H1 (cell line): ENCODE results near the gene RPS3.

Source experiments
- CTCF ChIP-seq, 3 experiments: IDR thresholded peaks; 1 replicate in 2 of 3; 2 replicates in 1 of 3; pipeline versions ENCODE4 v1.5.1 to v1.6.1; 2011; ENCODE audit warnings: low read length in 3 of 3, mild to moderate bottlenecking in 3 of 3, inconsistent platforms in 2 of 3, low read depth in 1 of 3, moderate library complexity in 1 of 3; ENCODE audit not compliant: insufficient read depth in 1 of 3; ENCODE audit errors: control extremely low read depth in 1 of 3
- EGR1 ChIP-seq: IDR thresholded peaks from 2 replicates; pipeline ENCODE4 v1.6.1; 2011; ENCODE audit warnings: low read depth, low read length, borderline replicate concordance
- EP300 ChIP-seq, 2 experiments: IDR thresholded peaks; 1 replicate in 1 of 2; 2 replicates in 1 of 2; pipeline ENCODE4 v1.6.1; 2011 to 2012; ENCODE audit warnings: low read depth in 2 of 2, low read length in 2 of 2, mild to moderate bottlenecking in 2 of 2, borderline replicate concordance in 1 of 2, inconsistent platforms in 1 of 2, moderate library complexity in 1 of 2
- GABPA ChIP-seq: IDR thresholded peaks from 2 replicates; pipeline ENCODE4 v1.6.1; 2011; ENCODE audit warnings: mild to moderate bottlenecking, low read length, moderate library complexity, borderline replicate concordance; ENCODE audit not compliant: insufficient read depth
- POLR2A ChIP-seq, 2 experiments: IDR thresholded peaks; 1 replicate in 1 of 2; 2 replicates in 1 of 2; pipeline ENCODE4 v1.6.1; 2011; ENCODE audit warnings: low read depth in 2 of 2, low read length in 2 of 2, mild to moderate bottlenecking in 2 of 2; ENCODE audit errors: control extremely low read depth in 1 of 2
- RAD21 ChIP-seq, 2 experiments: IDR thresholded peaks in 1 of 2; conservative IDR thresholded peaks in 1 of 2; 2 replicates each; pipeline ENCODE4 v1.6.1; 2011; ENCODE audit warnings: low read depth in 2 of 2, low read length in 2 of 2, improper control_type of control experiment in 1 of 2, inconsistent platforms in 1 of 2, mild to moderate bottlenecking in 1 of 2, moderate library complexity in 1 of 2
- TBP ChIP-seq: IDR thresholded peaks from 2 replicates; pipeline ENCODE4 v1.6.1; 2011; ENCODE audit warnings: low read depth, low read length, improper control_type of control experiment
- USF2 ChIP-seq: IDR thresholded peaks from 2 replicates; pipeline ENCODE4 v1.6.1; 2011; ENCODE audit warnings: low read length, improper control_type of control experiment

- TF ChIP-seq EGR1 (no peak), USF2 (no peak), CTCF (IDR thresholded peaks at IDR 0.05; ENCODE audit: control extremely low read depth in 1 of 3, insufficient read depth in 1 of 3, low read depth in 1 of 3, low read length in 3 of 3) (no peak), POLR2A (IDR thresholded peaks at IDR 0.05; ENCODE audit: control extremely low read depth in 1 of 2, low read depth in 2 of 2, low read length in 2 of 2) (no peak), GABPA (no peak), EP300 (IDR thresholded peaks at IDR 0.05; ENCODE audit: borderline replicate concordance in 1 of 2, low read depth in 2 of 2, low read length in 2 of 2) (no peak), RAD21 (IDR thresholded peaks at IDR 0.05 in 1 of 2, conservative IDR thresholded peaks at IDR 0.05 in 1 of 2; ENCODE audit: low read depth in 2 of 2, low read length in 2 of 2) (no peak), TBP (no peak)
Observed at GRCh38 chr11:75449271-75449670, 50.0 kb downstream of the RPS3 start.
